ENCODE data around the gene ALPL.
"Not testable (repeated sequence)": the region's sequence is repeated elsewhere in the genome, so short reads cannot be mapped to it uniquely, and the experiment has no call there.

ALPL gene

DNA sequence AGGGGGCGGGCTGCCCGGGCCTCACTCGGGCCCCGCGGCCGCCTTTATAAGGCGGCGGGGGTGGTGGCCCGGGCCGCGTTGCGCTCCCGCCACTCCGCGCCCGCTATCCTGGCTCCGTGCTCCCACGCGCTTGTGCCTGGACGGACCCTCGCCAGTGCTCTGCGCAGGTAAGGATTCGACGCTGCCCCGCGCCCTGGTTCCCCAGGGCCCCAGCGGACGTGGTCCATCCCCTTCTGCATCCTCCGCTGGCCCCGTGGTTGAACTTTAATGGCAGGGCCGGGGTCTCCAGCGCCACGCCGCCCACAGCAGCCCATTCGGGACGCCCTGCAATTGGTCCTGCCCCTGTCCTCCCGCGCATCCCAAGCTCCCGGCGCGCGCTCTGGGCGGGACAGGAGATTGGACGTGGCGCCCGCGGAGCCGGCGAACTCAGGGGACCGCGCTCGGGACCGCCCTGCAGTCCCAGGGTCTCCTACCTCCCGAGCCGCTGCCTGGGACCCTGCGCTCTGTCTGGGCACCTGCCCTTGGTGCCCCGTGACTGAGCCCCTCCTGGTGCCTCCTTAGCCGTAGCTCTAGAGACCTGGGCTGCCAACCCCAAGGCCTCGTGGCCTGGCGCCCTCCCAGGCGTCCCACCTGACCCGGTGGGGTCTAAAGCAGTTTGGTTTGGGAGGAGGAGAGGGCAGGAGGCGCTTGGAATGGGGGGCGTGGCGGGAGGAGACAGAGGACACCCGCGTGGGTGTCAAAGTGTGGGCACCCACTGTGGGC lies at the start of gene ALPL:
Gene ALPL, plus strand, starts transcription at position 73 of the 762 bp plus-strand sequence. CDS start 44,659 bp downstream, outside the sequence.
- DNase-seq = no peak

DNA sequence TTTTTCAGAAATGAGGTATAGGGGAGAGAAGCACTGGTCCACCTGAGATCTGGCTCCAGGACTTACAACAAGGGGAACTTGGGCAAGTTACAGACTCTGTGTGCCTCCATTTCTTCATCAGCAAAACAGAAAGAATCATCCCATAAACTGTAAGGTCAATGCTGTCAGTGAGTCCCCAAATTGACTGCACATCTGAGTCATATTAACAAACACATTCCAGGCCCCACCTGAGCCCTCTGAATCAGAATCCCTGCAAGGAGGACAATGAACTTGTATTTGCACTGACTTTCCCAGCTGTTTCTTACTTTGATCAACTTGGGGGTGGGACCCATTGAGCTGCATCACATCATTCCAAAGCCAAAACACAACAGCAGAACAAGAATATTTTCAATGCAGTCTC lies 44.1 kb upstream of the ALPL start:
- DNase-seq = not testable (repeated sequence)

- DNase-seq = not testable (repeated sequence)
Observed at GRCh38 chr1:21467946-21468345, 41.3 kb upstream of the ALPL start.

DNA sequence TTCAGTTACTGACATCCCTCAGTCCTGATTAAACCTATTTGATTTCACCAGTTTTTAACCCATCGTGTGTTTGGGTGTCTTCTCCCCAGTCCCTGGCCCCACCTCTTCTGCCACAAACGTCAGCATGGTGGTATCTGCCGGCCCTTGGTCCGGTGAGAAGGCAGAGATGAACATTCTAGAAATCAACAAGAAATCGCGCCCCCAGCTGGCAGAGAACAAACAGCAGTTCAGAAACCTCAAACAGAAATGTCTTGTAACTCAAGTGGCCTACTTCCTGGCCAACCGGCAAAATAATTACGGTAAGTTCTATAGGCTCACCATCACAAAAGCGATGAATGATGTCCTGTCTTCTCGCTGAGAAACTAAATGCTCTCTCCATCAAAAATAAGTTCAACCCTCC lies 40.6 kb upstream of the ALPL start:
- no peak for DNase-seq

GRCh38 chr1:21469581-21469980 lies 39.6 kb upstream of the ALPL start:
- DNase-seq = no peak

- no peak for DNase-seq
Observed at GRCh38 chr1:21472861-21473260, 36.4 kb upstream of the ALPL start.

GRCh38 chr1:21478356-21478755 lies 30.9 kb upstream of the ALPL start:
- no peak for DNase-seq

DNA sequence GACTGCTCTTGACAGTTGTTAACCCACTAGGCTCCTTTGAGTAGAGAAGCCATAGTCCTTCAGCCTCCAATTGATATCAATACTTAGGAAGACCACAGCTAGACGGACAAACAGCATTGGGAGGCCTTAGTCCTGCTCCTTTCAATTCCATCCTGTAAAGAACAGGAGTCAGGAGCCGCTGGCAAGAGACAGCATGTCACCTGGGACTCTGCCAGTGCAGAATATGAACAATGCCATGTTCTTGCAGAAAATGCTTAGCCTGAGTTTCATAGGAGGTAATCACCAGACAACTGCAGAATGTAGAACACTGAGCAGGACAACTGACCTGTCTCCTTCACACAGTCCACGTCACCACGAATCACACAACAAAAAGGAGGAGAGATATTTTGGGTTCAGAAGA lies 25.3 kb upstream of the ALPL start:
- DNase-seq = not testable (repeated sequence)

DNA sequence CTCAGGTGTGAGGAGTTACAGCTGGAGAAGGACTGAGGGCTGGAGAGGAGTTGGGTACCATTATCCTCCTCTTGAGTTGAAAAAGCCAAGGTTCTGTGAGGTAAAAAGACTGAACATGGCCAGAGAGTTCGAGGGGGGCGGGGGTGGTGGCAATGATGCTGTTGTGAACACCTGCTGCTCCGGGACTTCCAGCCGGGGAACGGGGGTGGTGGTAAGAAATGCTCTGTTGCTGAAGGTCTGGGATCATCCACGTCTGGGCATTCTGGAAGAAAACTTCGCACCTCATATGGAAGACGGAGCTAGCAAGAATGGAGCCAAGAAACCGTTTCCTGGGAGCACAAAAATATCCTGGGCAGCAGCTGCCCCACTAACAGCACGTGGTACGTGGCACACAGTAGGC lies 20.1 kb upstream of the ALPL start:
- DNase-seq = no peak

DNA sequence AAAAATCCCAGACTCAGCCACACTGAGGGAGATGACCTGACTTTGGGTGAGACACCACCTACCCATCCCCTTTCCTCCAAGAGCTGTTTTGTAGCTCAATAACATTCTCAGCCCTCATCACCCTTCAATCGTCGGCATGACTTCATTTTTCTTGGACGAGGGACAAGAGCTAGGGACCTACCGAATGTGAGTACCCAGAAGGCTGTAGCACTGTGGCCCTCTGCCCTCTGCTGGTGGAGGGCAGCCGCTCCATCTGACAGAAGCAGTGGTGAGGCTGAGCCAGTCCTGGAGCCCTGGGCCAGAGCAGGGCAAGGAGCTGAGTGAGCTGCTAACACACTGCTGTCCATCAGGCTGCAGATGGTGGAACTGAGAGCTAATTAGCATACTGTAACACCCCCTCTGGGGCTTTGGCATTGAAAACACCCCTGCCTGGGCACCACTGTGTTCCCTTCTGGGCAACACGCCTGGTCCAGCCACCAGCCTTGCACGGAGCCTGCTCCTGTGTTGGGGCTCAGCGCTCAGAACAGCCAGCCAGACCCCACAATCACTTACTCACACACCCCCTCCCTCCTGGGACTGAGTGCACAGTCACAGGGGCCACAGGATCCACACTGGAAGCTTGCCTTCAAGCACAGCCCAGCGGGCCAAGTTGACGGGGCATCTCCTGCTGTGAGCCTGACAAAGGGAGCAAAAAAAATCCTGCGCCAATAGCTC lies 18.3 kb upstream of the ALPL start:
- no peak for DNase-seq

DNA sequence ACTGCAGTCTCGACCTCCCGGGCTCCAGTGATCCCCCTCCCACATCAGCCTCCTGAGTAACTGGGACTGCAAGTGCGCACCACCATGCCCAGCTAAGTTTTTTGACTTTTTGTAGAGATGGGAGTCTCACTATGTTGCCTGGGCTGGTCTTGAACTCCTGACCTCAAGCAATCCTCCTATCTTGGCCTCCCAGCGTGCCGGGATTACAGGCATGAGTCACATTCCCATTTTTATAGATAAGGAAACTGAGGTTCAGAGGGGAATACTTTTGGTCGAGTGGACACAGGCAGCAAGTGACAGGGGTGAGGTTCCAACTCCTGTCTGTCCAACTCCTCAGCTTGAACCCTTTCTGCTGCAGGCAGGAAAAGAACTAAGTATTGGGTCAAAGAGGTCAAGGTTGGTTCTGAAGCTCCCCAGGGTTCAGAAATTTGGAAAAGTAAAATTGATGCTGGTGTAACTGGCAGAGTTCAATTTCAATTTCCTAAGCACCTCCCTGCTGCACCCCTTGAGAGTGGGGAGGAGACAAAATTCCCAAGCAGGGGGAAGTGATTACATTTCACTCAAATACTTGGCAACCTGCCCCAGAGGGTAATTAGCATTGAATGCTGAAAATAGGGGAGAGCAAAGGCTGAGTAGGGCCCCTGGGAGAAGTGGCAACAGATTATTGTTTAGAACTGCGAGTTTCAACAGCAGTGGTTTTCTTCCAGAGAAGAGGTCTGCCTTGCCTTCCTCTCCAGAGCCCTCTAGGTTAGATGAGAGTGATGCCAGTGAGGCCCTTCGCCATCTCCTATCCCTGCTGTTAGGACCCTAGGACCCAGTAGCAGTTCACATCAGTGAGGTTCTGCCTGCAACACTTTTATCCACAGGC lies 17.5 kb upstream of the ALPL start:
- DNase-seq = no peak

- DNase-seq = no peak
Observed at GRCh38 chr1:21492356-21492625, 16.9 kb upstream of the ALPL start.

DNA sequence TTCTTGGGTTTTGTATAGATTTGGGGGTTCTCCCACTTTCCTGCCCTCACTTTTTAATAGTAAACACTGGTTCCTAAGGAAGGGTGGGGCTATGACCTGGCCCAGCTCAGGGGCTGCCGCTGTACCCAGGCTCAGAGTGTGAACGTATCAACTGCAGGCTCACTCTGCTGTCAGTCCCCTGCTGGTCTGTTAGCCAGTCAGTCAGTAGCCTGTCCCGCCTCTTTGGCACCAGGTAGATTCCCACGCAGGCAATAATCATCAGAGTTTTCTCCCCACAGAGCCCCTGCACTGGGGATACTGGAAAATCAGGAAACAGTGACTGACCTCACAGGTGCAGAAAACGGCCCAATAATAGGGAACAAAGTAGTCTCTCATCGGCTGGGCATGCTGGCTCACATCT lies 15.0 kb upstream of the ALPL start:
- DNase-seq = no peak

DNA sequence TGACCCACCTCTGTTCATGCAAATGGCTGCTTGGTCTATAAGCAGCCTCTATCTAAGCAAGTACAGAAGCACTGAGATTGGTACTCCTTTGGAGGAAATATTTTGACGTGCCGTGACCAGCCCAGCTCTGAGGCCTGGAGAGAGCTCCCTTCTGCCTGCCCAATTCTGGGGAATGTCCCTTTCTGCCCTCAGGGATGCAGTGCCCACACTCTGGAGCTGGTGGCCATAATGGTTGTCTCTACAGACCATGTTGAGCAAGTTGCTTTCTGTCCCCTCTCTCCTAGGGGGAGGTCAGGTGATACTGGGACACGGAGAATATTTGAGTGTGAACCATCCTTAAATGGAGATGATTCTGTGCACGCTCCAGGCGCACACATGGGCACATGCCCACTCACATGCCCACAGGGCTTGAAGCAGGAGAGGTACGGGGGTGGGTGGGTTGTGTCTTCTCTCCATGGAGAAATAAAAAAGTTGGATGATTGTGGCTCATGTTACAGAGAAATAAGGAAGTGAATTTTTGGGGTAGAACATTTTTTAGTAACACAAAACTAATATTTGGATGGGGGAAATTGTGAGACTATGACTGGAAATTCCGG lies 13.9 kb upstream of the ALPL start:
- no peak for DNase-seq

GRCh38 chr1:21496063-21496462 lies 13.2 kb upstream of the ALPL start:
- DNase-seq = no peak

GRCh38 chr1:21496886-21497285 lies 12.3 kb upstream of the ALPL start:
- no peak for DNase-seq

- no peak for DNase-seq
Observed at GRCh38 chr1:21497466-21498061, 11.7 kb upstream of the ALPL start.

- no peak for DNase-seq
Observed at GRCh38 chr1:21499283-21499950, 9.8 kb upstream of the ALPL start.

DNA sequence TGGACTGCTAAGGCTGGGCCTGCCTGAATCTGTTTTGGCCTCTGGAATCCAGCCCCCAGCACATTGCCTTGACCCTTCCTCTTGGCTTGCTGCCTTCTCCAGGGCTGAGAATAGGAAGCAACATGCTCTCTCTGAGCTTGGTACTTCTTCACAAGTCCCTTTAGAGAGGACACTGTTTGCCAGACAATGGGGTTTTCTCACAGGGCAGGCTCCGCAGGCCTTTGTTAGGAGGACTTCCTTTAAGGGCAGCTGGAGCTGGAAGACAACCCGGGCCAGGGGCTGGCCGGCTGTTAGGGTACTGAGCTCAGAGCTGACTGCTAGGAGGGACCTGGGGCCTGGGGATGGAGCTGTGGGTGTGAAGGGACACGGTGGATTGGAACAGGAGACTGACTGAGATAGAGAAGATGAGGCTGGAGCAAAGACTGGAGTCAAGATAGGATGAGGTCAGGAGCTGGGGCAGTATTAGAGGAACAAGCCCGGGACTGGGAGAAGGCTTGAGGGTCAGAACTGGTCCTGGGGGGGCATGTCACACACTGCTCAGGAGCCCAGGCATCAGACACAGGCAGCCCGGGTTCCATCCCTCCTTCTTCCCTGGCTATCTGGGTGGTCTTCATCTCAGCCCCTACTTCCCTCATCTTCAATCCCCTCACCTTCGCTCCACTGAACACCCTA lies 5.4 kb upstream of the ALPL start:
- peak; percentile 55 for DNase-seq

- DNase-seq = no peak
Observed at GRCh38 chr1:21506804-21507203, 2.4 kb upstream of the ALPL start.

DNA sequence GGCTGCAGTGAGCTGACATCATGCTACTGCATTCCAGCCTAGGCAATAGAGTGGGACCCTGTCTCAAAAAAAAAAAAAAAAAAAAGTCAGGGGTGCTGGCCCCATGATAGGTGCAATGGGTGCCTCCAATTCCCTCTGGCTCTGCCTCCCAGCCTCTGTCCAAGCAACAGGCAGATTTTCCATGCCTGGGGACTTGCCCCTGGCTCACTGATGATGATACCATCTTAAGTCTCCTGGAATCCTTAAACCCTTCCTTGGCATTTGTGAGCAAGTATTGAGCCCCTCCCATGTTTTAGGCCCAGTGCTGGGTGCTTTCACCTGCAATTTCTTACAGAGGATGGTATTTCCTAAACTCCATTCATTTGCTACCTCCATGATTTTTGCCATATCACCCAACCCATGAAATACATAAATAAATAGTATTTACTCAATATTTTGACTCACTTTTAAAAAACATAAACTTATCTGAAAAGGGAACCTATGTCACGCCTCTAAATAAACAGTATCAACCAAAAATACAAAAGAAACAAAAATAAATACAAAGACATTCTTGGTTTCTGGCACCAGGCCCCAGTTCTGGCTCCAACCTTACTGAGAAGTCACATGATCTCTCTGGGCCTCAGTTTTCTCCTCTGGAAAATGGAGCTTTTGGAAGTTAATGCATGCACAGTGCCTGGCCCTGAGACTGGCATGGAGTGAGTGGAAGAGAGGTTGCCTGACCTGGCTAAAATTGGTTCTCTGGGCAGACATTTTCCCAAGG lies 1.5 kb upstream of the ALPL start:
- no peak for DNase-seq
